Measurements from ENCODE around the gene UVRAG. TPM values are rescaled to one million over a fixed set of nuclear protein-coding genes. Genes with fewer than 3 reads are reported as not detected.
"Not testable (repeated sequence)": the region's sequence is repeated elsewhere in the genome, so short reads cannot be mapped to it uniquely, and the experiment has no call there.

UVRAG gene
- total RNA-seq, 1 experiment from 2014 or later: 6.9 TPM

DNA sequence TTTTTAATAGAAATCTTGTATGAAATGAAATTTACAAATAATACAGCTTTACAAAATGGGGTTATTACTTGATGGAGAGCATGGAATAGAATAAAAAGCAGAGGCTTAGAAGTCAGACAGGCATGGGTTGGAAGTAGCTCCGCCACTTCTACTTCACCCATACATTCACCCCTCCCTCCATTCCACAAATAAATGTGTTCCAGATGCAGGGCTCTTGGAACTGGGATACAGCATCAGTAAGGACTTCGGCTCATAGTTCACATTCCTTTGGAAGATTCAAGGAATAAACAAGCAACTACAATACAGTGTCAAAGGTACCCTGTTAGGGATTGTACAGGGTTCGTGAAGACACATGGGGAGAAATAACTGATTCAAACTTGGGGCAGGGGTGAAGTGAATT lies 234.5 kb downstream of the UVRAG start:
- in situ Hi-C loops (cut with HindIII; ENCODE audit: low pct_unique_long_range_greater_than_20kb, low sequenced_read_pairs): no loop called here
- DNase-seq (ENCODE audit: low read depth): no peak

DNA sequence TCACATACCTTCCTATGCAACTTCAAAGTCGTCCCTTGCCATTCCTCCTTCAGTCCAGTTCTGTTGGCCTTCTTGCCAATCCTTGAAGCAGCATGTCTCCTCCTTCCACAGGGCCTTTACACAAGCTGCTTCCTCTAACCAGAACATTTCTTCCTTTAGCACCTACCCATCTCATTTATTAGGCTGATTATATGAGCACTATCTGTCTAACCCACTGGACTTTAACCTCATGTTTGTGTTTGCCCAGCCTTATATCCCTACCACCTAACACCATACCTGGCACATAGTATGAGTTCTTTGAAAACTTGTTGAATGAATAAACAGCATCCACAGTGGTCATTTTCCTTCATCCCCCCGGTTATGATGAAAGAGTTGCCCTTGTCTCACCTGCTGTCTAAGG lies 236.9 kb downstream of the UVRAG start:
- no peak for DNase-seq (ENCODE audit: low read depth)
- in situ Hi-C loops (cut with HindIII; ENCODE audit: low pct_unique_long_range_greater_than_20kb, low sequenced_read_pairs): no loop called here

DNA sequence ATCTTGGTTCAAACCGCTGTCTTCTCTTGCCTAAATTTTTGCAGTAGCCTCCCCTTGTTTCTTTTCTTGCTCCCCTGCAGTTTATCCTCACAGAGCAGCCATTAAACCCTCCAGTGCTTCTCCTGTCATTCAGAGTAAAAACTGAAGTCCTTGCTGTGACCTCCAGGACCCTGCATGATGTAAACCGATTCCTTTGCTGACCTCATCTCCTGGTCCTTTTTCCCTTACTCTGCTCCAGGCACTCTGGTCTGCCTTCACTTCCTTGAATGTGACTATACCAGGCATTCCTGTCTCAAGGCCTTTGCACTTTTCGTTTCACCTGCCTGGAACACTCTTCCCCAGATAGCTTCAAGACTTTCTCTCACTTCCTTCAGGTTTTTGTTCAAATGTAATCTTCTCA lies 239.3 kb downstream of the UVRAG start:
- DNase-seq (ENCODE audit: low read depth): no peak
- in situ Hi-C loops (cut with HindIII; ENCODE audit: low pct_unique_long_range_greater_than_20kb, low sequenced_read_pairs): no loop called here

DNA sequence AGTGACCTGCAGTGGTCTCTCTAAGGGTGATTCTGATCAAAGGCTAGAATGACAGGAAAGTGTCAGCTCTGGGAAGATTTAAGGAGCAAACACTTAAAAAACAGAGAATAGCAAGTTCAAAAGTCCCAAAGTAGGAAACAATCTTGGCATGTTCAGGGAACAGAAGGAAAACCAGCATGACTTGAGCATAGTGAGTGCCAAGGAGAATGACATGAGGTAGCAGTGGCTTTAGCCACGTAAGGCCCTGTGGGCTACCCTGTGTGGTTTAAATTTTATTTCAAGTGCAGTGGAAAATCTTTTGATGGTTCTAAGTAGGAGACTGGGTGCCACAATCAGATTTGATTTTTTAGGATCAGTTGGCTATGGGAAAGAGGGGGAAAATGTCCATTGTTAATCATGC lies 241.9 kb downstream of the UVRAG start:
- DNase-seq (ENCODE audit: low read depth): no peak
- in situ Hi-C loops (cut with HindIII; ENCODE audit: low pct_unique_long_range_greater_than_20kb, low sequenced_read_pairs): no loop called here

DNA sequence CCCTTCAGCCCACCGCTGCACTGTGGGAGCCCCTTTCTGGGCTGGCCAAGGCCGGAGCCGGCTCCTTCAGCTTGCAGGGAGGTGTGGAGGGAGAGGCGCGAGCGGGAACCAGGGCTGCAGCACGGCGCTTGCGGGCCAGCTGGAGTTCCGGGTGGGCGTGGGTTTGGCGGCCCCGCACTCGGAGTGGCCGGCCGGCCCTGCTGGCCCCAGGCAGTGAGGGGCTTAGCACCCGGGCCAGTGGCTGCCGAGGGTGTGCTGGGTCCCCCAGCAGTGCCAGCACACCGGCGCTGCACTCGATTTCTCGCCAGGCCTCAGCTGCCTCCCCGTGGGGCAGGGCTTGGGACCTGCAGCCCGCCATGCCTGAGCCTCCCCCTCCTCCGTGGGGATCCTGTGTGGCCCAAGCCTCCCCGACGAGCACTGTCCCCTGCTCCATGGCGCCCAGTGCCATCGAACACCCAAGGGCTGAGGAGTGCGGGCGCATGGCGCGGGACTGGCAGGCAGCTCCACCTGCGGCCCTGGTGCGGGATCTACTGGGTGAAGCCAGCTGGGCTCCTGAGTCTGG lies 245.5 kb downstream of the UVRAG start:
- DNase-seq (ENCODE audit: low read depth); in situ Hi-C loops (cut with HindIII; ENCODE audit: low pct_unique_long_range_greater_than_20kb, low sequenced_read_pairs): not testable (repeated sequence)

DNA sequence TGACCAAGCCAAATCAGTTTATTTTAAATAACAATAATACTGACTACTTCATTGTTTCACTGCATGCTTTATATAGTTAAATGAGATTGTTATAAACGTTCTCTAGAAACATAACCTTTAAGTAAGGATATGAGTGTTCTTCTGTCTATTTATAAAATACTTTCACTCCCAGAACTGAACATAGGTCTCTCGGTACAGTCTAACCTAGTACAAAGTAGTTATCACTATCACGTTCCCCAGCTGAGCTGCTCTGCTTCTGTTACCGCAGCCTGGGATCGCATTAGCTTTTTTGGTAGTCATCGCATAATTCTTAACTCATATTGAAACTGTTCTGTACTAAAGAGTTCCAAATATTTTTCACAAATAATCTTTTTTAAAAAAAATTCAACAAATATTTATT lies 247.7 kb downstream of the UVRAG start:
- in situ Hi-C loops (cut with HindIII; ENCODE audit: low pct_unique_long_range_greater_than_20kb, low sequenced_read_pairs): no loop called here
- DNase-seq (ENCODE audit: low read depth): no peak

DNA sequence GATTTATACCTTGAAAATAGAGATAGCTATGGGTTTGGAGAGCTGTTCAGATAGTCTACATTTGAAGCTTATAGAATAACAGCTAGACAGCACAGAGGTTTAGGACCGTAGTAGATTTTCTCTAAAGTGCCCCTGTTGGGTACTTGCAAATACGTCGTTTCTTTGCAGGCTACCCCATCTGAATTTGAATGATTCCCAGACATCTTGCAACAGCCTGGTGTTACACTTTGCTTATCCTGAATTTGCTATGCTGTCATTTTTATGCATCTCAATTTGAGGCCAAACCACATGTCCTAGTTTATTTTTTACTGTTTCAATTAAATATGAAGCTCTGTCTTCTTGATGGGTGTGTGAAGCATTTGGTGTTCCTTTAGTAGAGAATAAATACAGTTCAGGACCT lies 249.2 kb downstream of the UVRAG start:
- DNase-seq (ENCODE audit: low read depth): no peak
- in situ Hi-C loops (cut with HindIII; ENCODE audit: low pct_unique_long_range_greater_than_20kb, low sequenced_read_pairs): no loop called here

DNA sequence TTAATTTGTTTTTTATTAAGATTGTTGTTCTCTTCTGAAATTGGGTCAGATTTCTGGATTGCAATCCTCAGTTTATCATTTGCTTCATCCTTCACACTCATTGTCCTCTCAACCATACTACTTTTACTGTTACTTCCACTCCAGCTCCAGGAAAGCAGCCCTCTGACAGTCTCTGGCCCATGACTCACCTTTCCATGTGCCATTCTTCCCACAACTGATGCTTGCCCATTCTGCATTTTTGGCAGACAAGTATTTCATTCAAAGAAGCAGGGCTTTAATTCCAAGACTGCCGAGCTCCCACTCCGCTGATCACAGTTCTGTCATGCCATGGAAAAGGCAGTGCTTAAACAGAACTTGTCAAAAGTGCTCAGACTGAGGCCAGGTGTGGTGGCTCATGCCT lies 252.1 kb downstream of the UVRAG start:
- DNase-seq (ENCODE audit: low read depth): no peak
- in situ Hi-C loops (cut with HindIII; ENCODE audit: low pct_unique_long_range_greater_than_20kb, low sequenced_read_pairs): no loop called here

DNA sequence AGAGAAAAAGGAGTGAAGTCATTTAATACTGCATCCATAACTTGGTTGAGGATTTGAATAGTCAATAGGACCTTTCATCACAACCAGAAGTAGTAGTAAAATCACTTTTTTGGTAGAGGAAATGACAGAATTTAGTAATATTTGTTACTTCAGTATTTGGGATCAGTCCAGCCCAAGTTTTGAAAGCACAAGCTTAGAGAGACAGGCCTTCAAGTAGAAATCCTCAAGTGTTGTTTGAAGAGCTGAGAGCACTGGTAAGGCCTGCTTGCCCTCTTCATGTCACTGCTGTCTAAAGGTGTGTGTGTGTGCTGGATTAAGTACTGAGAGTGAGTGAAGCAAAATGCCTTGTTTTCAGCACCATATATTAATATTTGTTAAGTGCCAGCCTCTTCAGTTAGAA lies 254.0 kb downstream of the UVRAG start:
- in situ Hi-C loops (cut with HindIII; ENCODE audit: low pct_unique_long_range_greater_than_20kb, low sequenced_read_pairs): no loop called here

DNA sequence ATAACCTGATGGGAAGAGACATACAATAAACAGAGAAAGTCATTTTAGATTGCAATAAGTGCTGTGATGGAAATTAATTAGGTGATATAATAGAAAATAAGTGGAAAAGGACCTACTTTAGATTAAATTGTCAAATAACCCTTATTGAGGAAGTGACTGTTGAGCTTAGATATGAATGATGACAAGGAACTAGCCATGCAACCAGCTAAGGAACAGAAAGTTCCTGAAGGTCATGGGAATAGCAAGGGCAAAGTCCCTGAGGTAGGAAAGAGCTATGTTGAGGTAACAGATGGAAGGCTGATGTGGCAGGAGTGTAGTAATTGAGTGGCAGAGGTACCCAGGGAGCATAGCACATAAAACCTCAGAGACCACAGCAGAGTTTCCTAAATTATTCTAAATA lies 256.1 kb downstream of the UVRAG start:
- DNase-seq (ENCODE audit: low read depth): no peak
- in situ Hi-C loops (cut with HindIII; ENCODE audit: low pct_unique_long_range_greater_than_20kb, low sequenced_read_pairs): no loop called here

More for the DNA sequence above, 254.0 kb downstream of the UVRAG start:
- DNase-seq (ENCODE audit: low read depth): no peak

DNA sequence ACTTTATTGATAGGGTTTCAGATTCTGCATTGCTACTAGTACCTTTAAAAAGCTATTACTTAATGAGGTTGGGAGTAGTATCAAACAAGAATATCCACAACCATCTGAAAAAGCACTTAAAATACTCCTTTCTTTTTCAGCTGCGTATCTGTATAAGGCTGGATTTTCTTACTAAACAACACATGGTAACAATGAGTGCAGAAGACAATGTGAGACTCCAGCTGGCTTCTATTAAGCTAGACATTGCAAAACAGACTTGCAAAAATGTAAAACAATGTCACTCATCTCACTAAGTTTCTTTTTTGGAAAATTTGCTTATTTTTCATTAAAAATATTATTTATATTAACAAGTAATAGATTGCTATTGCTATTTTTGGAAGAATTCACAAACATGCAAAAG lies 258.7 kb downstream of the UVRAG start:
- in situ Hi-C loops (cut with HindIII; ENCODE audit: low pct_unique_long_range_greater_than_20kb, low sequenced_read_pairs): no loop called here
- DNase-seq (ENCODE audit: low read depth): no peak

DNA sequence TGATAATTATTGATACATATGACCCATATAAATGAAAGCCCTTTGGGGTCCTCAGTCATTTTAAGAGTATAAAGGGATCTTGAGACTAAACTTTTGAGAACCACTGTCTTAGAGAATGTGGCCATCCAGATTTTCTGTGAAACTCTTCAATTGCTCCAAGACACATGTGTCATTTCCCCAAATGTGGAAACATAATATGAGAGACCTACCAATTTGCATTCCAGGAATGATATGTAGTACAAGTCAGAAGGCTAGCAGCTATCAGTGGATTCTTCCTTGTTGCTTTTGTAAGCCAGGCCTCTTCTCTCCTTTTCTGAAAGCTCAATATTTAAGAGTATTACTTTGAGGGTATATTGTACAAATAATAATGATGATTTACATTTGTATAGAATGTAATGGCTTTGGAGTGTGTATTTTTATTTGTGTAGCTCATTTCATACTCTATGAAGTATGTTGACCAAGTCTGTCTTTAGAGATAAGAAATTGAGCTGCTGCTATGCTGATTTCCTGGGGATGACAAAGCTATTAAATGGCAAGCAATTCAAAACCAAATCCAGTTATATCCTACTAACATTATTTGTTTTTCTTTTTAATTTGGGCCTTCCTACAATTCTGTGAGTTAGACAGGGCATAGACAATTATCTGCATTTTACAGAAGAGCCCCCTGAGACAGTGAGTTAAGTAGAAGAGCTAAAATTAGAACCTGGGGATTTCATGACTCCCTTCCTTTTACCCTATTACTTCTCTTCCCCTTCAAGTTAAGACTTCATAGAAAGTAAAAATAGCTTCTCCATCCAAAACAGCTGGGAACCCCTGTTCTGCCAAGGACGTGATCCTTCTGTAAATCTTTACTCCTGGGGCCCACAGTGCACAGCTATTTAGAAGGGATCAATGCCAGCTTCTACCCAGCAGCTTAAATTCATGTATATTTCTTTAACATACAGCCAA lies 259.4 kb downstream of the UVRAG start:
- DNase-seq (ENCODE audit: low read depth): no peak
- in situ Hi-C loops (cut with HindIII; ENCODE audit: low pct_unique_long_range_greater_than_20kb, low sequenced_read_pairs): no loop called here

DNA sequence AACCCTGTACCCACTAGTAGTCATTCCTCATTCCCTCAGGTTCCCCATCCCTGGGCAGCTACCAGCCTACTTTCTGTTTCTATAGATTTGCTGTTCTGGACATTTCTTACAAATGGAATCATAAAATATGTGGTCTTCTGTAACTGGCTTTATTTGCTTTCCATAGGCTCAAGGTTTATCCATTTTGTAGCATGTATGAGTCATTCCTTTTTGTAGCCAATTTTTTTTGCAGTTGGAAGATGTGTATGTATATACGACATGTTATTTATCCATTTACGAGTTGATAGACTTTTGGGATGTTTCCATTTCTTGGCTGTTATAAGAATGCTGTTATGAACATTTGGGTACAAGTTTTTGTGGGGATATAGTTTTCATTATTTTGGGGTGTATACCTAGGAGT lies 260.7 kb downstream of the UVRAG start:
- in situ Hi-C loops (cut with HindIII; ENCODE audit: low pct_unique_long_range_greater_than_20kb, low sequenced_read_pairs): no loop called here
- no peak for DNase-seq (ENCODE audit: low read depth)

DNA sequence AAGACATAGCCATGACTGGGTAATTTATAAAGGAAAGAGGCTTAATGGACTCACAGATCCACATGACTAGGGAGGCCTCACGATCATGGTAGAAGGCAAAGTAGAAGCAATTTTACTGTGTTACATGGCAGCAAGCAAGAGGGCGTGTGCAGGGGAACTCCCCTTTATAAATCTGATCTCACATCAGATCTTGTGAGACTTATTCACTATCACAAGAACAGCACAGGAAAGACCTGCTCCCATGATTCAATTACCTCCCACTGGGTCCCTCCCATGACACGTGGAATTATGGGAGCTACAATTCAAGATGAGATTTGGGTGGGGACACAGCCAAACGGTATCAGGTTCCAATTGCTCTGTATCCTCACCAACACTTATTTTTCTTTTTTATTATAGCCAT lies 261.2 kb downstream of the UVRAG start:
- DNase-seq (ENCODE audit: low read depth); in situ Hi-C loops (cut with HindIII; ENCODE audit: low pct_unique_long_range_greater_than_20kb, low sequenced_read_pairs): not testable (repeated sequence)

DNA sequence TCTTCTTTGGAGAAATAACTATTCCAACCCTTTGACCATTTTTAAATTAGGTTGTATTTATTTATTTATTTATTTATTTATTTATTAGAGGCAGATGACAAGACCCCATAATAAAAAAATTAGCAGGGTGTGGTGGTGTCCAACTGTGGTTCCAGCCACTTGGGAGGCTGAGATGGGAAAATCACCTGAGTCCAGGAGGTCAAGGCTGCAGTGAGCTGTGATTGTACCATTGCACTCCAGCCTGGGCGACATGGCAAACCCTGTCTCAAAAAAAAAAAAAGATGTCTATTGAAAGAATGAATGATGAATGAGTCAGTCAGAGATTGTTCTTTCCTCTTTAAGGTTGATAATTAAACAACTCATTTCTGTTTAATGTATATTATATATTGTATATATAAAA lies 261.7 kb downstream of the UVRAG start:
- in situ Hi-C loops (cut with HindIII; ENCODE audit: low pct_unique_long_range_greater_than_20kb, low sequenced_read_pairs): no loop called here
- no peak for DNase-seq (ENCODE audit: low read depth)

DNA sequence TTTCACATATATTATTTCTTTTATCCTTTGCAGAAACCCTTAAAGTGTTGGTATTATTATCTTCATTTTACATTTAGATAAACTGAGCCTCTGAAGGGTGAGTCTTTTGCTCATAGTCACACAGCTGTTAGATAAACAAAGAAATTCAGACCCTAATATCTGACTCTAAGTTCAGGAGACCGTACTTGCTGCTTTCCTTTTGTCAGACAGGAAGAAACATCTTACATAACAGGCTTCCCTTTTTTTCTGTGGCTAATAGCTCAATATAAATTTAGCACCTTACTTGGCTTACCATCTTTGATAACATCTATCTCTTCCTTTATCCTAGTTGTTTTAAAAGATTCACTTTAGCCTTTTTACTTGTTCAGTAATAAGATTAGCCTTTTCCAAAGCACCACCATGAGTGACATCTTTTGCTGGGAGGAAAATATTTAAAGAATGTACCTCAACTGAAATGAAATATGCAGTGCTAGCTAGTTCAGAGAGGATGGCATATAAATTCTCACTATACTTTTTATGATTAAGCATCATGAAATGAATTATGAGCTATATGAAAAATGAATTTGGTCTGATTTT lies 262.7 kb downstream of the UVRAG start:
- DNase-seq (ENCODE audit: low read depth): no peak
- in situ Hi-C loops (cut with HindIII; ENCODE audit: low pct_unique_long_range_greater_than_20kb, low sequenced_read_pairs): no loop called here

DNA sequence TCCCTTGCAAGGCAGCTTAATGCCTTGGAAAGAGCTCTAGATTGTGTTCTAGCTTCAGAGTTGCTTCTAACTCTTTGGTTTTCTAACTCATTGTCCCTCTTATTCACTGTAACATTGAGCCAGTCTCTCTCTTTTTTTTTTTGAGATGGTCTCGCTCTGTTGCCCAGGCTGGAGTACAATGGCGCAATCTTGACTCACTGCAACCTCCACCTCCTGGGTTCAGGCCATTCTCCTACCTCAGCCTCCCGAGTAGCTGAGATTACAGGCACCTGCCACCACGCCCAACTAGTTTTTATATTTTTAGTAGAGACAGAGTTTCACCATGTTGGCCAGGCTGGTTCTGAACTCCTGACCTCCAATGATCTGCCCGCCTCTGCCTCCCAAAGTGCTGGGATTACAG lies 266.1 kb downstream of the UVRAG start:
- in situ Hi-C loops (cut with HindIII; ENCODE audit: low pct_unique_long_range_greater_than_20kb, low sequenced_read_pairs); DNase-seq (ENCODE audit: low read depth): not testable (repeated sequence)

DNA sequence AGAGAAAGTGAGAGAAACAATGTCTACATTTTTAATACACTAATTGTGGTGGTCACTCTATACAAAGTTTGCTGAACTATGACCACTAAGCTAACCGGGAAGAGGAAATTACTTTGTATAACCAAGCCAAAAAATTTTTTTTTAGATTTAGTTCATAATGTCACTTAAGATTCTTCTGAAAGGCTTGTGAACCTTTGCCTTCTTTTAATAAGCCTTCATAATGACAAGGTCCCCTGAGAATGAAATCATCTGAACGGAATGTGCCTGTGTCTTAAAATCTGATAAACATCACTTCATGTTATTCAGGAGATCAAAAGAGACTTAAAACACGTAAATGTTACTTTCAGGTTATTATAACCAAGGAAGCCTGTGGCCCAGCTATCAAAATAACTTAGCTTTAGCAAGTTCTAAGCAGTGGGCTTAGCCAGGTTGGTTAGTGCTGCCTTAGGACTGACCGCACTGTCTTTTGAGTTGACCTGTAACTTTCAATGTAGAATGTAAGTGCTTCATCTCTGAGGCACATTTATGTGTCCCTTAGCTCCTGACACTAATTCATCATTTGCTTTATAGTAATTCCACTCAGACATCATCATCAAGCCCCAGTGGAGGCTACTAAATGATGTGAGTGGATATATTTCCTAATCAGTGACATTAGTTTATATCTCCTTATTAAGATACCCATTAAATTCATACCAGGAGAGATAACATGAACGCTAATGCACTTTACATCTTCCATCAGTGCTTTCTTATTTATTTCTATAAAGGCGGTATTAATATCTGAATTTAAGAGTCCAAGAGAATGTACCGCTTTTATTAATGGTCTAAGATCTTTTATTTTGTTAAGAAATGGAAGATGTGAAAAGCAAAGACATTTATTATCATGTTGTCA lies 268.8 kb downstream of the UVRAG start:
- in situ Hi-C loops (cut with HindIII; ENCODE audit: low pct_unique_long_range_greater_than_20kb, low sequenced_read_pairs): no loop called here
- peak; percentile 25 for DNase-seq (ENCODE audit: low read depth)

DNA sequence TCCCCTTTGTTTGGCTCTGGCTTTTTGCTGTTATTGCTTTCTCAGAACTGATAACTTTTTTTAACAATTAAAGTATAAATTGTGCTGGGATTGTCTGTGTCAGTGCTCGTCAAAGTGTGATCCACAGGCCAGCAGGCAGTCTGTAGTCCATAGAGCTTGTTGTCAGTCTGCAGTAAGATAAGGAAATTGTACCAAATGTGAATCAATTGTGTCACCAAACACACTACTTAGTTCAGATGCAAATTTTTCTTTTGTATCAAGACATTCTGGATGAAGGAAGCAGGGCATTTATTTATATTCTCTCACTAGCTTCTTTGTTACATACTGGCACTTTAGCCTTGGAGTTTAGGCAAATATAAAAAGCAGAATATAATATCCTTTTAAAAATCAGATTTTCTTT lies 270.3 kb downstream of the UVRAG start:
- in situ Hi-C loops (cut with HindIII; ENCODE audit: low pct_unique_long_range_greater_than_20kb, low sequenced_read_pairs): no loop called here
- DNase-seq (ENCODE audit: low read depth): no peak
